Measurements from ENCODE around the gene COL24A1. TPM values are rescaled to one million over a fixed set of nuclear protein-coding genes. Genes with fewer than 3 reads are reported as not detected.
"Not testable (repeated sequence)": the region's sequence is repeated elsewhere in the genome, so short reads cannot be mapped to it uniquely, and the experiment has no call there.

The COL24A1 gene
- total and polyA plus RNA-seq, 2 donors (not counting 1 experiment from before 2014, with no cell fraction given), result not detected

- Mint-ChIP-seq H3K27ac (no peak overlapping the region), H3K27me3 (no peaks in the 10 kb centered on the region), H3K9me3 (ENCODE audit: insufficient read depth) (peaks cover 5% of the 10 kb centered on the region), H3K4me3 (no peak overlapping the region), H3K4me1 (no peaks in the 10 kb centered on the region)
- no peaks in the 10 kb centered on the region for H3K79me2 ChIP-seq (ENCODE audit: control insufficient read depth, insufficient read depth, low read length)
- peaks cover 0 to 9% (median 0%) of the 10 kb centered on the region in 3 donors for H3K9me3 ChIP-seq (ENCODE audit: control extremely low read depth in 1 of 3, control insufficient read depth in 2 of 3, insufficient read depth in 1 of 3, low read length in 2 of 3)
- H2AFZ ChIP-seq (ENCODE audit: insufficient read depth, low read depth, low read length, poor library complexity, severe bottlenecking), result no peak overlapping the region
- no peak overlapping the region for H3K27ac ChIP-seq (ENCODE audit: low read length in 2 of 2)
- H3K9ac ChIP-seq (ENCODE audit: low read length), result no peak overlapping the region
- H3K27me3 ChIP-seq (replicated peaks in 1 of 4; ENCODE audit: control extremely low read depth in 1 of 4, control insufficient read depth in 3 of 4, insufficient read depth in 4 of 4, low read length in 3 of 4), result no peaks in the 10 kb centered on the region
- no CpG with 5 or more reads among the region's 2 CpGs for WGBS (ENCODE audit: insufficient coverage)
- ChIA-PET CTCF (no interaction called here), POLR2A (no interaction called here)
- H3K4me2 ChIP-seq (replicated peaks; ENCODE audit: low read depth, low read length, poor library complexity, severe bottlenecking), result no peak overlapping the region
- no peaks in the 10 kb centered on the region for H3K4me1 ChIP-seq (ENCODE audit: control insufficient read depth in 2 of 2, insufficient read depth in 2 of 2, low read length in 2 of 2)
- no peaks in the 10 kb centered on the region for H3K36me3 ChIP-seq (replicated peaks in 1 of 2; ENCODE audit: control extremely low read depth in 1 of 2, control insufficient read depth in 1 of 2, extremely low read depth in 1 of 2, insufficient read depth in 2 of 2, low read length in 1 of 2)
- H3K4me3 ChIP-seq (ENCODE audit: control extremely low read depth in 1 of 5, extremely low read depth in 1 of 5, insufficient read depth in 1 of 5, low read depth in 2 of 5, low read length in 4 of 5), result no peak overlapping the region
- no peaks in the 10 kb centered on the region for H4K20me1 ChIP-seq (ENCODE audit: control insufficient read depth, insufficient read depth, low read length, poor library complexity, severe bottlenecking)
- intact Hi-C loops (cut with micrococcal nuclease), result no loop called here
- DNase-seq (no peak), ATAC-seq (ENCODE audit: low read depth) (no peak)
- TF ChIP-seq EZH2 (IDR thresholded peaks at IDR 0.05; ENCODE audit: borderline replicate concordance, insufficient read depth, low read depth, low read length, poor library complexity, severe bottlenecking) (no peak), CTCF (IDR thresholded peaks at IDR 0.05) (no peak)
These were observed 42.3 kb downstream of the COL24A1 start for GRCh38 chr1:86114236-86114635.

GRCh38 chr1:86111590-86111989 lies 45.0 kb downstream of the COL24A1 start:
- H3K79me2 ChIP-seq (ENCODE audit: control insufficient read depth, insufficient read depth, low read length); H3K9me3 ChIP-seq (ENCODE audit: control extremely low read depth in 1 of 3, control insufficient read depth in 2 of 3, insufficient read depth in 1 of 3, low read length in 2 of 3); POLR2A ChIA-PET; DNase-seq; ATAC-seq (ENCODE audit: low read depth); H3K27ac Mint-ChIP-seq; H4K20me1 ChIP-seq (ENCODE audit: control insufficient read depth, insufficient read depth, low read length, poor library complexity, severe bottlenecking); H3K4me3 Mint-ChIP-seq; H3K4me3 ChIP-seq (ENCODE audit: control extremely low read depth in 1 of 5, extremely low read depth in 1 of 5, insufficient read depth in 1 of 5, low read depth in 2 of 5, low read length in 4 of 5); H3K9ac ChIP-seq (ENCODE audit: low read length); intact Hi-C loops (cut with micrococcal nuclease); H3K4me1 Mint-ChIP-seq; H3K4me1 ChIP-seq (ENCODE audit: control insufficient read depth in 2 of 2, insufficient read depth in 2 of 2, low read length in 2 of 2); CTCF ChIA-PET; H3K27me3 ChIP-seq (replicated peaks in 1 of 4; ENCODE audit: control extremely low read depth in 1 of 4, control insufficient read depth in 3 of 4, insufficient read depth in 4 of 4, low read length in 3 of 4); H3K27ac ChIP-seq (ENCODE audit: low read length in 2 of 2); H3K9me3 Mint-ChIP-seq (ENCODE audit: insufficient read depth); H3K27me3 Mint-ChIP-seq; H3K36me3 ChIP-seq (replicated peaks in 1 of 2; ENCODE audit: control extremely low read depth in 1 of 2, control insufficient read depth in 1 of 2, extremely low read depth in 1 of 2, insufficient read depth in 2 of 2, low read length in 1 of 2); H2AFZ ChIP-seq (ENCODE audit: insufficient read depth, low read depth, low read length, poor library complexity, severe bottlenecking); H3K4me2 ChIP-seq (replicated peaks; ENCODE audit: low read depth, low read length, poor library complexity, severe bottlenecking): not testable (repeated sequence)
- WGBS (ENCODE audit: insufficient coverage), result 95% methylated on average over 12 of the region's 12 CpGs
